ENCODE results near the gene TCTA. TPM values are rescaled to one million over a fixed set of nuclear protein-coding genes. Genes with fewer than 3 reads are reported as not detected.
A peak's percentile ranks its signal among the peaks of the same experiment; 100 is the strongest.

The TCTA gene
- total RNA-seq = 10 to 100 TPM; 15.1 to 30.9 (median 24.0) TPM

GRCh38 chr3:49411968-49412631, at the start of gene TCTA, which contains the start of gene RHOA:
Gene TCTA, plus strand, starts transcription at chr3:49412423. Its CDS starts 4 bp downstream, at chr3:49412427.
Gene RHOA, minus strand, starts transcription at chr3:49411976. Its CDS starts 36,387 bp downstream, at chr3:49375589.
- DNase-seq (ENCODE audit: low spot score) = peak; percentile 97
- no peak for TF ChIP-seq CTCF (IDR thresholded peaks at IDR 0.05)
- ATAC-seq (ENCODE audit: low FRiP score) = peak; percentile 97

DNA sequence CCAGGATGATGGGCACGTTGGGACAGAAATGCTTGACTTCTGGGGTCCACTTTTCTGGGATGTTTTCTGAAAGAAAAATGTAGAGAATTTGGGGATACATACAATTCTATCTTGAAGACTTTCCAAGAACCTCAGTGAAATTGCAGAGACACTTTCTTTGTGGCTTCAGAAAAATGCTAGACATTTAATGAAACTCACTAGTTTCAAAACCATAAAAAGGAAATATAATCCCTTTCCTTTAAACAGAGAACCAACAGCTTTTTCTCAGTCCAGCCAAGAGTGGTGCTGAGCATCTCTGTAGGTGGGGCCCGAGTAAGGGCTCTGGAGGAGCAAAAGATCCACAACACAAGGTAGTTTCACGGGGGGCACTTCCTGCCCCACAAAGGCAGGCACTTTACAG, 49.7 kb upstream of the TCTA start:
- no peak for TF ChIP-seq CTCF (IDR thresholded peaks at IDR 0.05)
- DNase-seq (ENCODE audit: low spot score) (no peak), ATAC-seq (ENCODE audit: low FRiP score) (no peak)

DNA sequence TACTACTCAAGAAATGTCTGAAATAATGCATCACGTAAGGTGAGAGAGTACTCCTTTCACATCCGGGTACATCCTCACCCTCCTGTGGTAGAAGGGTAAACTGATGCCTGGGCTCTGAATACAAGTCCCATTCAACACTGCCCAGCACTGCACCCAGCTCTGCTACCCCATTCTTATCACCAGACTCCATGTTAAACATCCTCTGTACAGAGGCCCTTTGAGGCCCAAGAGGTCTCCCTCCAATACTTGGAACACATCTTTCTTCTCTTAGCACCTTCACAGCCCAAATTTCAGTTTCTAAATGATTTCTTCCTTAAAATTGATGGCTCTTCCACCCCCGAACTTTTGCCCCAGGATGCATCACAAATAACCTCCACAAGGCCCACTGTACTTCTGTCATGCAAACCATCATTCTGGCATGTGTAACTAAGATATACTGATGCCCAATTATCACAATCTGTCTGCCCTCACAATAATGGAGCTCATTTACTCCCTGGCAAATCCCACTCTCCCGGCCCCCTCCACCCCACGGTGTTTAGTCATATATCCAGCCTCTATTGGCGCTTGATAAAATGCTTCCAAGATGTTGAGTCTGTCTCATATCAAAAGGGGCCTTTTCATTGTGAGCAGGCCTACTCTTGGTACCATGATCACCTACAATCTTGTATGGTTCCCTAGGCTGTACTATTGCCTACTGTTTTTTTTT, 41.5 kb upstream of the TCTA start:
- no peak for TF ChIP-seq CTCF (IDR thresholded peaks at IDR 0.05)

DNA sequence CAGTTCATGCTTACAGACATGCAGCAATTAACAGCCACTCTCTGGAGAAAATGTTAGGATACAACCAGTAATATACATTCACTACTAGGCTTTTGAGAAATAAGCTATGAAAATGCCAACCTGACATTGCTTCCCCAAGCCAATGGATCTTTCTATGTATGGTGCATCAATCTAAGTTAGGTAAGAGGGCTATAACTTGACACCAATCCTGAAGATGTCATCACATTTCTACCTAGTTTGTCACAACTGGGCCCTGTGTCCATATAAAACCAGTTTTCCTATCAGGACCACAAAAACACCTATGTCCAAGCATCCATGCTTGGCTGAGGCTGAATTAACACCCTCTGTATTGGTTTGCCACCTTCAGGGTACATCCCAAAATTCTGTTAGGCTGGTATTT, 40.3 kb upstream of the TCTA start:
- DNase-seq (ENCODE audit: low spot score) = no peak
- TF ChIP-seq CTCF (IDR thresholded peaks at IDR 0.05) = no peak
- ATAC-seq (ENCODE audit: low FRiP score) = no peak

More for the DNA sequence above, 41.5 kb upstream of the TCTA start:
- ATAC-seq (ENCODE audit: low FRiP score) (no peak), DNase-seq (ENCODE audit: low spot score) (no peak)

- DNase-seq (ENCODE audit: low spot score) = no peak
- TF ChIP-seq CTCF (IDR thresholded peaks at IDR 0.05) = no peak
- ATAC-seq (ENCODE audit: low FRiP score) = peak; percentile 33
Observed at GRCh38 chr3:49377483-49377882, 34.7 kb upstream of the TCTA start.

DNA sequence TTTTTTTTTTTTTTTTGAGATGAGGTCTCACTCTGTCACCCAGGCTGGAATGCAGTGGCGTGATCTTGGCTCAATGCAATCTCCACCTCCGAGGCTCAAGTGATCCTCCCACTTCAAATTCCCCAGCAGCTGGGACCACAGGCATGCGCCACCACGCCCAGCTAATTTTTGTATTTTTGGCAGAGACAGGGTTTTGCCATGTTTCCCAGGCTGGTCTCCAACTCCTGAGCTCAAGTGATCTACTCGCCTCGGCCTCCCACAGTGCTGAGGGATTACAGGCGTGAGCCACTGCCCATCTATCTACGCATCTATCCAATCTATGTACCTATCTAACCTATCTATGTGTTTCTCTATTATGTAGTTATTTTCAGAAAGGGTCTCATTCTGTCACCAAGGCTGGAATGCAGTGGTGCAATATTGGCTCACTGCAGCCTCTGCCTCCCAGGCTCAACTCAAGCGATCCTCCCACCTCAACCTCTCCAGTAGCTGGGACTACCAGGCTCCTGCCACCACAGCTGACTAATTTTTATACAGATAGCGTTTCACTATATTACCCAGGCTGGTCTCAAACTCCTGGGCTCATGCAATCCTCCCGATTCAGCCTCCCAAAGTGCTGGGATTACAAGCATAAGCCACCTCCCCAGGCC, 33.9 kb upstream of the TCTA start:
- TF ChIP-seq CTCF (IDR thresholded peaks at IDR 0.05) = no peak
- ATAC-seq (ENCODE audit: low FRiP score) = peak; percentile 37
- no peak for DNase-seq (ENCODE audit: low spot score)

Measured in omental fat pad (tissue), 4 donors.